H1 (cell line): ENCODE results near the gene AVL9. TPM values are rescaled to one million over a fixed set of nuclear protein-coding genes. Genes with fewer than 3 reads are reported as not detected.

Source experiments
- CTCF ChIA-PET: fragments of 300-600 bp; sonication (Branson Sonifier 250); formaldehyde crosslinking; loops from one replicate; lab custom pipeline; 2021; ENCODE audit not compliant: partially characterized antibody; lab: Charles Lee
- POLR2A ChIA-PET: fragments of 300-600 bp; sonication (Branson Sonifier 250); formaldehyde crosslinking; loops from one replicate; lab custom pipeline; 2021; ENCODE audit warnings: inconsistent platforms; ENCODE audit not compliant: partially characterized antibody; lab: Charles Lee
- DNase-seq, 2 experiments: peaks; one replicate each; pipeline versions ENCODE4 v3.0.0 to v3.0.0-alpha.2; 2010 to 2022; ENCODE audit warnings: low spot score in 2 of 2, low read depth in 1 of 2, mixed read lengths in 1 of 2
- FAIRE-seq: peaks from 2 replicates; lab custom pipeline; 2011; peaks lifted over from hg19 to GRCh38; lab: Jason Lieb, UNC
- H2AFZ ChIP-seq: 2 replicates; pipeline ENCODE4 v1.8.1; 2012; ENCODE audit warnings: low read length, inconsistent platforms
- H2AK5ac ChIP-seq: 2 replicates; pipeline ENCODE4 v1.6.1; 2013; ENCODE audit warnings: low read depth, low read length
- H2BK120ac ChIP-seq: replicated peaks from 2 replicates; pipeline ENCODE3; 2013; ENCODE audit warnings: low read depth, low read length, inconsistent platforms
- H2BK12ac ChIP-seq: 2 replicates; pipeline ENCODE4 v1.6.1; 2013; ENCODE audit warnings: low read depth, low read length
- H2BK15ac ChIP-seq: 2 replicates; pipeline ENCODE4 v1.6.1; 2013; ENCODE audit warnings: low read length
- H2BK20ac ChIP-seq: 2 replicates; pipeline ENCODE4 v1.6.1; 2013; ENCODE audit warnings: low read length
- H2BK5ac ChIP-seq: 2 replicates; pipeline ENCODE4 v1.6.1; 2013; ENCODE audit warnings: low read depth, low read length
- H3K14ac ChIP-seq: 2 replicates; pipeline ENCODE4 v1.6.1; 2013; ENCODE audit warnings: inconsistent platforms; ENCODE audit not compliant: insufficient read length
- H3K18ac ChIP-seq: 2 replicates; pipeline ENCODE4 v1.6.1; 2013; ENCODE audit warnings: low read length; ENCODE audit errors: extremely low read depth
- H3K23ac ChIP-seq: 2 replicates; pipeline ENCODE4 v1.6.1; 2013; ENCODE audit warnings: inconsistent platforms; ENCODE audit not compliant: insufficient read length
- H3K23me2 ChIP-seq: 2 replicates; pipeline ENCODE4 v1.6.1; 2013; ENCODE audit warnings: low read depth, low read length
- H3K27ac ChIP-seq: 2 replicates; pipeline ENCODE4 v1.6.1; 2011; ENCODE audit warnings: low read depth, low read length, inconsistent platforms
- H3K27me3 ChIP-seq, 4 experiments: replicated peaks in 1 of 4; 1 replicate in 1 of 4; 2 replicates in 3 of 4; pipeline versions ENCODE4 v1.6.1 to v1.8.1; 2011 to 2013; ENCODE audit warnings: low read length in 3 of 4, mild to moderate bottlenecking in 3 of 4, inconsistent platforms in 2 of 4, mixed read lengths in 2 of 4, moderate library complexity in 1 of 4; ENCODE audit not compliant: control insufficient read depth in 3 of 4, insufficient read depth in 3 of 4; ENCODE audit errors: extremely low read depth in 1 of 4
- H3K36me3 ChIP-seq, 4 experiments: 2 replicates each; pipeline versions ENCODE4 v1.6.1 to v1.8.1; 2011 to 2013; ENCODE audit warnings: mild to moderate bottlenecking in 4 of 4, low read length in 3 of 4, moderate library complexity in 2 of 4, control low read depth in 1 of 4, inconsistent platforms in 1 of 4; ENCODE audit not compliant: insufficient read depth in 4 of 4, control insufficient read depth in 2 of 4
- H3K4ac ChIP-seq: replicated peaks from 2 replicates; pipeline ENCODE3; 2013; ENCODE audit warnings: low read length, low read depth, mixed read lengths, inconsistent platforms; ENCODE audit not compliant: insufficient read length
- H3K4me1 ChIP-seq, 4 experiments: replicated peaks in 1 of 4; 1 replicate in 1 of 4; 2 replicates in 3 of 4; pipeline versions ENCODE4 v1.6.1 to v1.8.1; 2011 to 2013; ENCODE audit warnings: low read length in 3 of 4, inconsistent platforms in 2 of 4, mixed read lengths in 1 of 4; ENCODE audit not compliant: insufficient read depth in 4 of 4, control insufficient read depth in 3 of 4
- H3K4me2 ChIP-seq, 2 experiments: 2 replicates each; pipeline versions ENCODE4 v1.6.1 to v1.8.1; 2011 to 2013; ENCODE audit warnings: low read depth in 2 of 2, low read length in 2 of 2, control low read depth in 1 of 2, inconsistent platforms in 1 of 2, mild to moderate bottlenecking in 1 of 2; ENCODE audit not compliant: insufficient read depth in 1 of 2
- H3K4me3 ChIP-seq, 4 experiments: fragments of 200-600, 300-600 bp in 1 of 4; sonication (generic), shearing (Covaris generic), sonication (Bioruptor Twin) in 1 of 4; 2 replicates each; pipeline versions ENCODE4 v1.5.1 to v1.8.1; 2011 to 2016; ENCODE audit warnings: low read length in 4 of 4, low read depth in 3 of 4, control low read depth in 2 of 4, inconsistent platforms in 2 of 4, mild to moderate bottlenecking in 2 of 4, mixed read lengths in 1 of 4, moderate library complexity in 1 of 4; ENCODE audit not compliant: insufficient read depth in 2 of 4; ENCODE audit errors: extremely low read depth in 1 of 4
- H3K56ac ChIP-seq: replicated peaks from 2 replicates; pipeline ENCODE3; 2013; ENCODE audit warnings: low read depth, mild to moderate bottlenecking, mixed read lengths, low read length, inconsistent platforms; ENCODE audit not compliant: insufficient read length
- H3K79me1 ChIP-seq: 2 replicates; pipeline ENCODE4 v1.6.1; 2013; ENCODE audit warnings: low read depth, low read length, control low read depth
- H3K79me2 ChIP-seq, 2 experiments: 2 replicates each; pipeline versions ENCODE4 v1.6.1 to v1.8.1; 2012 to 2013; ENCODE audit warnings: low read length in 2 of 2, mild to moderate bottlenecking in 2 of 2, inconsistent platforms in 1 of 2; ENCODE audit not compliant: insufficient read depth in 2 of 2, control insufficient read depth in 1 of 2
- H3K9ac ChIP-seq, 4 experiments: replicated peaks in 1 of 4; 1 replicate in 1 of 4; 2 replicates in 3 of 4; pipeline versions ENCODE4 v1.6.1 to v1.8.1; 2011 to 2013; ENCODE audit warnings: low read depth in 3 of 4, low read length in 3 of 4, control low read depth in 2 of 4, mild to moderate bottlenecking in 2 of 4, moderate library complexity in 2 of 4, inconsistent platforms in 1 of 4; ENCODE audit errors: extremely low read depth in 1 of 4
- H3K9me3 ChIP-seq, 2 experiments: 2 replicates each; pipeline versions ENCODE4 v1.6.1 to v1.8.1; 2012 to 2013; ENCODE audit warnings: mild to moderate bottlenecking in 2 of 2, moderate library complexity in 2 of 2, control low read depth in 1 of 2, inconsistent platforms in 1 of 2, low read depth in 1 of 2, low read length in 1 of 2, mixed read lengths in 1 of 2; ENCODE audit not compliant: insufficient read depth in 2 of 2
- H4K20me1 ChIP-seq, 2 experiments: replicated peaks in 1 of 2; 2 replicates each; pipeline versions ENCODE3 to v1.8.1; 2011 to 2013; ENCODE audit warnings: inconsistent platforms in 2 of 2, low read length in 2 of 2, mild to moderate bottlenecking in 1 of 2; ENCODE audit not compliant: insufficient read depth in 2 of 2, control insufficient read depth in 1 of 2
- H4K5ac ChIP-seq: 2 replicates; pipeline ENCODE4 v1.6.1; 2013; ENCODE audit warnings: low read length, low read depth, mixed read lengths, inconsistent platforms; ENCODE audit not compliant: insufficient read length
- H4K8ac ChIP-seq: 2 replicates; pipeline ENCODE4 v1.8.0; 2013; ENCODE audit warnings: mild to moderate bottlenecking, moderate library complexity, low read length, inconsistent platforms; ENCODE audit not compliant: insufficient read depth; ENCODE audit errors: extremely low read depth
- H4K91ac ChIP-seq: replicated peaks from 2 replicates; pipeline ENCODE3; 2013; ENCODE audit warnings: low read length, mixed read lengths, inconsistent platforms; ENCODE audit not compliant: insufficient read length
- ASH2L ChIP-seq: fragments of 200-600, 300-600 bp; sonication (generic); IDR thresholded peaks from one replicate; pipeline ENCODE4 v1.7.1; 2017; ENCODE audit warnings: low read length
- CEBPB ChIP-seq: IDR thresholded peaks from 2 replicates; pipeline ENCODE4 v1.6.1; 2012; ENCODE audit warnings: low read depth, low read length
- CHD1 ChIP-seq: IDR thresholded peaks from 2 replicates; pipeline ENCODE4 v1.6.1; 2012; ENCODE audit warnings: low read depth, low read length, improper control_type of control experiment
- JUN ChIP-seq: IDR thresholded peaks from 2 replicates; pipeline ENCODE4 v1.6.1; 2011; ENCODE audit warnings: low read depth, mild to moderate bottlenecking, improper control_type of control experiment, low read length
- POLR2AphosphoS5 ChIP-seq: IDR thresholded peaks from 2 replicates; pipeline ENCODE4 v1.6.1; 2011; ENCODE audit warnings: low read depth, low read length
- RAD21 ChIP-seq, 2 experiments: IDR thresholded peaks in 1 of 2; conservative IDR thresholded peaks in 1 of 2; 2 replicates each; pipeline ENCODE4 v1.6.1; 2011; ENCODE audit warnings: low read depth in 2 of 2, low read length in 2 of 2, improper control_type of control experiment in 1 of 2, inconsistent platforms in 1 of 2, mild to moderate bottlenecking in 1 of 2, moderate library complexity in 1 of 2
- SP1 ChIP-seq: IDR thresholded peaks from 2 replicates; pipeline ENCODE4 v1.6.1; 2011; ENCODE audit warnings: low read depth, low read length
- SP4 ChIP-seq: IDR thresholded peaks from 2 replicates; pipeline ENCODE4 v1.6.1; 2012; ENCODE audit warnings: low read length, inconsistent platforms
- YY1 ChIP-seq: IDR thresholded peaks from 2 replicates; pipeline ENCODE4 v1.6.1; 2011; ENCODE audit warnings: low read depth, mild to moderate bottlenecking, low read length
- WGBS, 2 experiments: shearing (Covaris generic) in 1 of 2; methylation state at CpG; one replicate each; pipeline versions ENCODE4 v1.1.6 to v1.1.7; 2013 to 2015; ENCODE audit warnings: low lambda C conversion rate in 2 of 2, mixed read lengths in 2 of 2, inconsistent platforms in 1 of 2, low coverage in 1 of 2, missing lambda C conversion rate in 1 of 2; ENCODE audit not compliant: insufficient replicate concordance in 2 of 2, insufficient coverage in 1 of 2, insufficient read length in 1 of 2; ENCODE audit errors: extremely low coverage in 1 of 2, missing lambda C conversion rate in 1 of 2; 5-methylcytosine and 5-hydroxymethylcytosine counted together
- polyA plus RNA-seq, 7 experiments: library from polyadenylated mRNA; depleted of rRNA in 3 of 7; stranded (reverse) in 5 of 7; unstranded in 2 of 7; fragments of >200 nt in 5 of 7; fragments of 200-250 nt in 2 of 7; gene quantifications; 1 replicate in 5 of 7; 2 replicates in 1 of 7; 4 replicates in 1 of 7; pipeline versions ENCODE4 v1.2.1 to v1.2.3, GENCODE V29; 2011 to 2013; ENCODE audit warnings: missing spikeins in 2 of 7, mixed read lengths in 2 of 7
- total RNA-seq: library from RNA; stranded (reverse); fragmentation: NEBNext Ultra II Directional; extraction: Animal tissue kit (Norgen Biotek cat#: 25700); gene quantifications from 2 replicates; pipeline ENCODE4 v1.2.1, GENCODE V29; 2021
- TF ChIP-seq, protein P1 (sequence below): IDR thresholded peaks from 2 replicates; pipeline ENCODE4 v1.6.1; 2012; ENCODE audit warnings: inconsistent platforms
- TF ChIP-seq, protein P2 (sequence below): IDR thresholded peaks from 2 replicates; pipeline ENCODE4 v1.6.1; 2011; ENCODE audit warnings: low read depth, mild to moderate bottlenecking, low read length; ENCODE audit not compliant: insufficient read depth
- TF ChIP-seq, protein P3 (sequence below): IDR thresholded peaks from 2 replicates; pipeline ENCODE4 v1.6.1; 2012; ENCODE audit warnings: low read length, inconsistent platforms

Gene AVL9
- total and polyA plus RNA-seq, 2 of the 8 experiments (the other 6 are each of a cell fraction or from before 2014, with no cell fraction given) = 15.5 to 42.1 TPM

DNA sequence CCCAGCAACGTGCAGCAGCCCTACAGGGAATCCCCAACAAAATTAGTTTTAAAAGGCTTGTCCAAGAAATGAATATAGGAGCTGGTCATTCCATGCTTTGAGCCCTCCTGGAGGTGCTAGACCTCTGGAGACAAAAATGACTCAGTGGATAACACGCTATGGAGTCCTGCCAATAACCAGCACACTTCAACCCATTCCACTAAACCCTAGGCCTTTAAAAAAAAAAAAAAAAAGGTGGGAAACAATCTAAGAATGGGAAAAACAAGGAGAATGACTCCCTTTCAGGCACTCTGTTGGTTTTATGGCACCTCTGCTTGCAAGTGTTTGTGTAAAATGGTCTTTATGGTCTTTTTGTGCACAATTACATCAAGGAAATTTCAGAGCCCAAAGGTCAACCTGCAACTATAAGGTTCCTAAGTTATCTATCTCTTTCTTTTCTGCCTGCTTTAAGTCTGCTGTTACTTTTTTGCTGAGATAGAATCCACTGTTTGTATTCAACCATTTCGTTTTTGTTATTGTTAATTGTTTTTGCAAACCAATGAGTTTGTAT is 21.3 kb downstream of the AVL9 start:
- H2BK120ac ChIP-seq = no peak overlapping the region
- H3K18ac ChIP-seq = no peak overlapping the region
- H4K8ac ChIP-seq = no peak overlapping the region
- ChIA-PET POLR2A (interaction anchor here (2.3 kb wide), 1 partner anchor 21 kb away, joined by 13 read pairs; the partner anchor contains the start of gene AVL9), CTCF (no interaction called here)
- H3K56ac ChIP-seq = no peak overlapping the region
- H3K23me2 ChIP-seq = no peaks in the 10 kb centered on the region
- H3K4ac ChIP-seq = no peak overlapping the region
- H2BK5ac ChIP-seq = no peak overlapping the region
- no peak for FAIRE-seq
- no peak overlapping the region for H2BK12ac ChIP-seq
- no peaks in the 10 kb centered on the region; the same call in 1 of the 2 replicates for H3K79me1 ChIP-seq
- H3K27me3 ChIP-seq = no peaks in the 10 kb centered on the region
- no peak overlapping the region for H3K27ac ChIP-seq
- no peak overlapping the region for H3K9ac ChIP-seq
- no peak overlapping the region for H4K5ac ChIP-seq
- no peaks in the 10 kb centered on the region for H4K20me1 ChIP-seq
- H2AFZ ChIP-seq = no peak overlapping the region
- WGBS, 2 experiments = 94% methylated on average over 3 of the region's 3 CpGs; no CpG with 5 or more reads in 1 of the 2 experiments
- no peak overlapping the region for H2BK20ac ChIP-seq
- H3K4me2 ChIP-seq = no peak overlapping the region
- H2BK15ac ChIP-seq = no peak overlapping the region
- H4K91ac ChIP-seq = no peak overlapping the region
- no peak overlapping the region for H3K4me3 ChIP-seq
- H3K36me3 ChIP-seq = peaks cover 0 to 46% (median 20%) of the 10 kb centered on the region in 4 experiments; a peak in 6 of 8 replicates
- no peak overlapping the region for H2AK5ac ChIP-seq
- H3K79me2 ChIP-seq = peaks cover 2 to 65% of the 10 kb centered on the region in 2 experiments
- H3K23ac ChIP-seq = no peak overlapping the region
- H3K14ac ChIP-seq = no peak overlapping the region
- H3K4me1 ChIP-seq = peaks cover 2 to 10% (median 6%) of the 10 kb centered on the region in 4 experiments; a peak in 4 of 7 replicates
- DNase-seq = no peak
- peaks cover 44 to 53% of the 10 kb centered on the region in 2 experiments for H3K9me3 ChIP-seq
- TF ChIP-seq ASH2L = no peak
- TF ChIP-seq YY1 = no peak
- TF ChIP-seq, protein P1, sequence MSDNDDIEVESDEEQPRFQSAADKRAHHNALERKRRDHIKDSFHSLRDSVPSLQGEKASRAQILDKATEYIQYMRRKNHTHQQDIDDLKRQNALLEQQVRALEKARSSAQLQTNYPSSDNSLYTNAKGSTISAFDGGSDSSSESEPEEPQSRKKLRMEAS = no peak
- TF ChIP-seq, protein P2, sequence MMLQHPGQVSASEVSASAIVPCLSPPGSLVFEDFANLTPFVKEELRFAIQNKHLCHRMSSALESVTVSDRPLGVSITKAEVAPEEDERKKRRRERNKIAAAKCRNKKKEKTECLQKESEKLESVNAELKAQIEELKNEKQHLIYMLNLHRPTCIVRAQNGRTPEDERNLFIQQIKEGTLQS = no peak
- TF ChIP-seq, protein P3, sequence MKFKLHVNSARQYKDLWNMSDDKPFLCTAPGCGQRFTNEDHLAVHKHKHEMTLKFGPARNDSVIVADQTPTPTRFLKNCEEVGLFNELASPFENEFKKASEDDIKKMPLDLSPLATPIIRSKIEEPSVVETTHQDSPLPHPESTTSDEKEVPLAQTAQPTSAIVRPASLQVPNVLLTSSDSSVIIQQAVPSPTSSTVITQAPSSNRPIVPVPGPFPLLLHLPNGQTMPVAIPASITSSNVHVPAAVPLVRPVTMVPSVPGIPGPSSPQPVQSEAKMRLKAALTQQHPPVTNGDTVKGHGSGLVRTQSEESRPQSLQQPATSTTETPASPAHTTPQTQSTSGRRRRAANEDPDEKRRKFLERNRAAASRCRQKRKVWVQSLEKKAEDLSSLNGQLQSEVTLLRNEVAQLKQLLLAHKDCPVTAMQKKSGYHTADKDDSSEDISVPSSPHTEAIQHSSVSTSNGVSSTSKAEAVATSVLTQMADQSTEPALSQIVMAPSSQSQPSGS = no peak
- TF ChIP-seq SP1 = no peak
- TF ChIP-seq JUN = no peak
- no peak for TF ChIP-seq CEBPB
- TF ChIP-seq POLR2AphosphoS5 = no peak
- TF ChIP-seq RAD21 (IDR thresholded peaks at IDR 0.05 in 1 of 2, conservative IDR thresholded peaks at IDR 0.05 in 1 of 2; ENCODE audit: low read depth in 2 of 2, low read length in 2 of 2) = no peak
- TF ChIP-seq CHD1 = no peak
- no peak for TF ChIP-seq SP4
